Astrocyte of the hippocampus (primary cell): ENCODE data around the gene VSIG10L.
A peak's percentile ranks its signal among the peaks of the same experiment; 100 is the strongest.

ENCODE experiments used
- DNase-seq: peaks from one replicate; pipeline ENCODE4 v3.0.0; 2011; ENCODE audit warnings: low read depth, low spot score

Gene VSIG10L

GRCh38 chr19:51341976-51342580 is at the start of gene VSIG10L:
VSIG10L (minus strand) TSS chr19:51342139; CDS start chr19:51342124, 15 bp downstream.
- no peak for DNase-seq

DNA sequence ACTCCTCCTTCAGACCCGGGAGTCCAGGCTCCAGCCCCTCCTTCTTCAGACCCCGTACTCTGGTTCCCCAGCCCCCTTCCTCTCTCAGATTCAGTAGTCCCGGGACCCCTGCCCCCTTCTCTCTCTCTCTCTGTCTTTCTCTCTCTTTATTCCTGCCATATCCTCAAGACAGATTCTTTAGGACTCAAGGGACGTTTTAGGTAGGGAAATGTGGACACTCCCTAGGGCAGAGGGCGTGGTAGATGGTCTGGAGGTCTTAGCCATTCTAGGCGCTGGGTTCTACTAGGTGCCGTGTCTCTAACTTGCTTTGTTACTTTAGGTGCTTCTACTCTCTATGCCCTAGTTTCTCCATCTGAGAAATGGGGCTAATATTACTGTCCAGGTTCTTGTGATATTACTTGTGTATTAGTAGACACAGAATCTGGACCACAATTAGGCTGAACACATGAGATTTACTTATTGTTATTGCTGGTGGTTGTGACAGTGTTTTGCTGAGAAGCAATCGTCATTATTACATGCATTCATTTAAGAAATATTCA is 49.2 kb upstream of the VSIG10L start:
- no peak for DNase-seq

DNA sequence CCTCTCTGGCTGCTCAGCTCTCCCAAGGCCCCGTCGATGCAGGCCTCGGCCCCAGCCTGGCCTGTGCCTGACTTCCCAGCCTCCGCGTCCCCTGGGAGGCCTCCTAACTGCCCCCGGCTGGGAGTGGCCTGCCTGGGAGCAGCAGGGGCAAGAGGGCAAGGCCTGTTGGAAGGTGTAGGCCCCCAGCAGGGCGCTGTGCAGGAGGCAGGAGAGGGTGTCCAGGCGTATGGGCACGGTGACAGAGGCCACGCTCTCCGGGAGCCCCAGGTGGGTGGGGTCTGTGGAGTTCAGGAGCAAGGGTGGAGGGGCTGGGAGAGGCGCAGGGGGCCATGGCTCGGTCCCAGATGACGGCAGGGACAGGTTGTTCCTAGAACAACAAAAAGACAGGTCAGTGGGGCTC is 47.2 kb upstream of the VSIG10L start:
- DNase-seq: no peak

GRCh38 chr19:51387924-51388389 is 46.0 kb upstream of the VSIG10L start, which contains the start of gene LIM2:
LIM2 (minus strand) TSS chr19:51387974; CDS start chr19:51387443, 531 bp downstream.
- no peak for DNase-seq

DNA sequence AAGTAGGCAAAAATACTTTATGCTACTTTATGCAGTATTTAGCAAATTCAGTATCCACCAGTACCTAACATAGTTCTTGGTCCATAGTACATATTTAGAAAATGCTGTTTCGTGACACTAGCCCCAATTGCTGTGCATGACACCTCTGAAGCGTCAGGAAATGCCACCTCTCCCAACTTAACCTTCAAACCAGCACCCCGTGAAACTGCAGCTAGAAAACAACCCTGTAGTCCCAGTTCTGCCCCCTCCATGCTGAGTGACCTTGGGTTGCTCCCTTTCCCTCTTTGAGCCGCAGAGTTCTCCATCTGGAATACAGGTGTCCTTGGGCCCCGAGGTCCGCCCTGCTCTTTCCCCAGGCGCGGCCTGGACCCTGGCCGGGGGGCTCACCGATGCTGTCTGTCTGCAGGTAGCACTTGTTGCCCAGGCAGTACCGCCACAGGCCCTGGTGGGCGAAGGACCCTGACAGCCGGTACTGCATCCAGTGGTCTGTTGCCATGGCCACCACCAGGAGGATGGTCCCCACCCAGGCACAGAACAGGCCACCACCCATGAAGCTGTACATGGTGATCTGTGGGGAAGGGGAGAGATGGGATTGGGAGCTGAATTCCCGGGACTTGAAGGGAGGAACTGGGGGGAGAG is 45.1 kb upstream of the VSIG10L start:
- DNase-seq: no peak

DNA sequence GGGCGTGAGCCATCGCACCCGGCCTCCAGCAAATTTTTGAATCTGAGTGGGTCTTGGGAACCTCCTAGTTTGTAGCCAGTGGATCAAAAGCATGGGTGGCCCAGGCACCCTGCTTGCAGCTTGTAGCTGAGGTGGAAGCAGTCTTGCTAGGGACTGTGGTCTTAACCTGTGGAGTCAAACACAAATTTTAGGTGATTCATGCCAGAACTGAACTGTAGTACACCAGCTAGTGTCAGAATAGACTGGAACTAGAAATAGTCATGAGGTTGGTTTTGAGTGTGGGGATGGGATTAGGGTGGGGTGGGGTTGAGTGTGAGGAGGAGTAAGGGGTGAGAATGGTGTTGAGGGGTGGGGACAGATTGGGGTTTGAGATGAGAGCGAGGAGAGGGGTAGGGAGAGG is 40.1 kb upstream of the VSIG10L start:
- DNase-seq: no peak

GRCh38 chr19:51380379-51380778 is 38.4 kb upstream of the VSIG10L start:
- DNase-seq: no peak

DNA sequence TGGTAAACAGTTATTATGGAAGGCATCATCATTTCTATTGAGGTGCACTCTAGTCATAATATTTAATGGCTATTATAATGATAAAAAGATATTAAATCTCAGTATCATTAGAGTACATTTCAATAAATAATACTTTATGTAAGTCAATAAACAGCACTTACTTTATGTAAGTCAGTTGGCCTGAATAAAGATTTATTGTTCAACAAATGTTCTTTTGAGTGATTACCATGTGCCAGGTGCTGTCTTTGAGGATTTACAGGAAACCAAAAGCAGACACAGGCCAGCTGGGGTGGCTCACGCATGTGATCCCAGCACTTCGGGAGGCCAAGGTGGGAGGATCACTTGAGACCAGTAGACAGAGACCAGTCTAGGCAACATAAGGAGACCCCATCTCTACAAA is 35.5 kb upstream of the VSIG10L start:
- DNase-seq: no peak

GRCh38 chr19:51375504-51376221 is 33.7 kb upstream of the VSIG10L start:
- DNase-seq: no peak

- no peak for DNase-seq
Observed at GRCh38 chr19:51372649-51373504, 30.9 kb upstream of the VSIG10L start, which contains the start of gene NKG7. NKG7 (minus strand) TSS chr19:51372654; CDS start chr19:51372535, 119 bp downstream.

- DNase-seq: no peak
Observed at GRCh38 chr19:51372021-51372648, 30.2 kb upstream of the VSIG10L start.

- no peak for DNase-seq
Observed at GRCh38 chr19:51371186-51371690, 29.3 kb upstream of the VSIG10L start.

DNA sequence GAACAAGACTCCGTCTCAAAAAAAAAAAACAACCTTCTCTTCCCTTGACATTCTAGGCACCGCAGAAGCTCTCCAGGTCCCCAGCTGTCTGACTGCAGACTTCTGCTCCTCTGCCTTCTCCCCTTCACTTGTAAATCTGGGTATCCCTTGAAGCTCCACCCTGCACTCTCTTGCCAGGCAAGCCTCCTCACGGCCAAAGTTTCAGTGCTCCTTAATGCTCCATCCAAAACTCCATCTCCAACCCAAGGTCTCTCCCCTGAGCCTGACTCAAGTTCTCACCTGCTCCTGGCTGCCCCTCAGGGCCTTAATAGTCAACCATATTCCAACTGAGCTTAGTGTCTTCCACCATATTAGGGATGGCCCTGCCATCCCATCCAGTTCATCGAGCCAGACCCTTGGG is 28.3 kb upstream of the VSIG10L start:
- no peak for DNase-seq

DNA sequence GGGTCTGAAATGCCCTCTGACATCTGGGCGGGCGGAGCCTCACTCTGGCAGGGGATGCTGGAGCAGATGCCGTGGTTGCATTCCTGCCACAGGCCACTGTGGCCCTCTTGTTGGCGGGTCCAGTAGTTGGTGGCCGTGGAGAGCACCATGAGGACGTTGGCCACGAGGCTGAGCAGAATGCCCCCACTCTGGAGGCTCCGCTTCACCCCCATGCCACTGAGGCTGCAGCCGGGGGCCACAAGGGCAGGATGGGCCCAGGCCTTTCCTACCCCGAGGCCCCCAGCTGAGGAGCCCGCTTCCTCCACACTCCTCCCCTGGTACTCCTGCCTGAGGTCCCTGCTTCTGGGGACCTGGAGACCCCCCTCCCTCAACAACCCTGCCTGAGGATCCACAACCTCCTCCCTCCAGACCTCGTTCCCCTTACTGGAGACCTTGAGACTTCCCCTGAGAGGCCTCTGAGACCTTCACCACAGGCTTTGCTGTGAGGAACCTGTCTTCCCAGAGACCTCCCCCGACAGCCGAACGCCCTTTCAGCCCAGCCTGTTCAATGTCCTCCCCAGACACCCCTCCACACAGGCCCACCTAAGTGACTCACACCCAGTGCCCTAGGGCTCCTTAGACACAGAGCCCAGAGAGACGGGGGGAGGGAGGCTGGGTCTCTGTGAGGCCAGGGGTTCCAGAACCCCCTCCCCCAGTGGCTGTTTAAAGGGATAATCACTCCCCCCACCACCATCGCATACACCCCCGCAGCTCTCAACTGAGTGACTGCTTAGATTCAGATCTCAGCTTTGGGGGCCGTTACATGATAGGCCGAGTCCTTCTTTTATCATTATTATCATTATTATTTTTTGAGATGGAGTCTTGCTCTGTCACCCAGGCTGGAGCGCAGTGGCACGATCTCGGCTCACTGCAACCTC is 26.7 kb upstream of the VSIG10L start, which contains the start of gene CLDND2:
CLDND2 (minus strand) TSS at position 638 of the 917 bp plus-strand sequence; CDS start at position 212, 426 bp downstream.
- DNase-seq: no peak

DNA sequence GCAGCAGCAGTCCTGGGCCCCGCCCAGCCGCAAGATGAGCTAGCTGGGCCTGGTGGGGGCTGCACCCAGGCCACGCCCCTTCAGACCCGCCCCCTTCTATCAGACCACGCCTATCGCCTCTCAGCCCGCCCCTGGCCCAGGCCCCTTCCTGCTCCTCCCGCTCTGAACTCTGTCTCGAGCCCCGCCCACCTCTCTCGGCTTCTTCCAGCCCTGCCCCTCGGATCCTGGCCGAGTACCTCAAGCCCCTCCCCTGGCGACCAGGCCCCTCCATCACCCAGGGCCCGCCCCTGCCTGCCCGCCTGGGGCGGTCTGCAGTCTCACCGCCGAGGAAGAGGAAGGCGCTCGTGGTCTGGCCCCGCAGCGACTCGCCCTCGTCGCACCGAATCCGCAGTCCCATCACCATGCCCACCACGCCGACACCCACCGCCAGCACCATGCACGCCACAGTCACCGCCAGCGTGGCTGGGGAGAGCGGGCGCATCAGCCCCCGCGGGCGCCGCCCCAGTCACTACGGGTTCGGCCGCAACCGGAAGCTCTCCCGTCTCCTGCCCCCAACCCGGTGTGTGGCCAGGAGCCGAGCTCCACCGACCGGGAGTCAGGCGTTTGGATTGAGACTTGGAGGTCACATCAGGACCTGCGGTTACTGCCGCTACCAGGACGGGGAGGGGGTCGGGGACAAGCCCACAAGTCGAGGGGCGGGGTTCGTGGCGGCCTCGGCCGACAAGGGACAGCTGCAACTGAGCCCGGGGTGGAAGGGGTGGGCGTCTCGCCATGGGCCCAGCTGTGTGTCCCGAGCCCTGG is 25.8 kb upstream of the VSIG10L start:
- peak; percentile 100 for DNase-seq

DNA sequence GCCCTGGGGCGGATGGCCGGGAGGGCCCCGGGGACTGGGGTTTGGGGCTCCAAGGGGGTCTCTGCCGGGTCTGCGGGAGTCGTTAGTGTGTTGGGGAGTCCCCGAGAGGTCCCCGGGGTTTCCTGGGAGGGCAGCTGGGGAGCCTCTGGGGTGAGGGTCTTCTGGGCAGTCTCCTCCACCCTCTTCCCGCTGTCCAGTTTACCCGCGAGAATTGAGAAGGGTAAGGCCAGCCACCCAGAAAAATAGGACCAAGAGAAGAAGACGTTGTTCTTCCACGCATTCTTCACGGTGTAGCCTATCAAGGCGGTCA is 25.3 kb upstream of the VSIG10L start:
- no peak for DNase-seq

DNA sequence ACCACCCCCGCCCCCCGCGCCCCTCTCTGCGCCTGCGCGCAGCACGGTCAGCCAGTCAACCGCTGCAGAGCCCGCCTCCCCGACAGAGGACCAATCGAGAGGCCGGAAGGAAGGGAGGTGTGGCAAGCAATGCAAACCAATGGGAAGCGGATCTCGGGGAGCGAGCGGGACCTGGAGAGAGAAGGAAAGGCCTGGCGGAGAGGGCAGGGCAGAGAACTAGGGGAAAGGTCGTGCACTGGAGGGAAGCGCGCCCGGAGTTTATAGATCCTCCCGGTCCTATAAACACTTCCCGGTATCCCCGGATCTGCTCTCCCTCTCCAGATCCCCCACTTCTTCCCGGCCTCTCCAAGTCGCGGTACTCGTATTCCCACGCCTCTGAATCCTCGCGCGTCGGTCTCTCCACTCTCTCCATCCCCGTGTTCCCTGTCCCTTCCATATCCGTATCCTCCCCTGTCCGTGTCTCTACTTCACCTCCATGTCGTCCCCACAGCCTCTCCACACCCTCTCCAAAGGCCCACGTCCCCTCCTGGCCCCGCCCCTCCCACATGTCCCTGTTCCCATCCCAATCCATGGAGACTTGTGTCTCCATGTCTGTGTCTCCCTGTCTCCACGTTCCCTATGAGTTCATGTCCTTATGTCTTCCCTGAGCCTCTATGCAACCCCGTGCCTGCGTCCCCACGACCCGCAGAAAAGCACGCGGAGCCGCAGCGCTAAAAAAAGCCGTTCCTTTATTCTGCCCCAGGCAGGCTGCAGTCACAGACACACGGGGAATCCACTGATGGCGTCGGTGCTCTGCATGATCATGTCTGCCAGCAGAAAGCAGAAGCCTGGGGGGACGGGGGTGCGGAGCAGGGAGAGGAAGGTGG is 24.7 kb upstream of the VSIG10L start:
- DNase-seq: peak; percentile 99

DNA sequence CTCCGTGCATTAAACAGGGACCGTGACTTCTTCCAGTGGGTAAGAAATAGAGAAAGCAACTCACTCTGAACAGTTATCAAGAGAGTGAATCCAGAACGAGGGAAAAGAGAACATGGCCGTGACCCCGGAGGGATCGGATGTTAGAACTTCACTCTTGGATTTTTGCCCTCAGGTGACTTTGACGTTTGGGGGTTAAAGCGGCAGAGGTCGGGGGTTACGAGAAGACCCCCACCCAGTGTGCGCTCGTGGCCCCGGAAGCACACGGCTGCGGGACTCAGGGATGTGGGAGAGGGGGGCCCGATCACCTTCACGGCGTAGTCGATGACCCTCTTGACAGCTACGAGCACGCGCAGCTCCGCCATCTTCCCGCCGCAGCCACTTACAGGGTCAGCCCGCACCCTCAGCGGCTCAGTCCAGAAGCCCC is 24.0 kb upstream of the VSIG10L start, which contains the start of gene ETFB:
ETFB (minus strand) TSS at position 424 of the 424 bp plus-strand sequence; CDS start at position 362, 62 bp downstream.
- DNase-seq: no peak
